SK-N-SH (cell line): ENCODE measurements around the gene CLMP. TPM values are rescaled to one million over a fixed set of nuclear protein-coding genes. Genes with fewer than 3 reads are reported as not detected.
A peak's percentile ranks its signal among the peaks of the same experiment; 100 is the strongest.

Experiments
- CTCF ChIA-PET: fragments of 300-600, 350-600 bp; formaldehyde crosslinking; extraction: SDS; loops from one replicate; lab custom pipeline; 2021; lab: Yijun Ruan, JAX
- POLR2A ChIA-PET: fragments of 350-600 bp; sonication (Branson Sonifier 250); formaldehyde crosslinking; extraction: SDS; loops from one replicate; lab custom pipeline; 2020; ENCODE audit warnings: antibody characterized with exemption, inconsistent platforms; lab: Yijun Ruan, JAX
- DNase-seq: peaks from one replicate; pipeline ENCODE4 v3.0.0; 2012
- H2AFZ ChIP-seq: fragments of 200-600 bp; sonication (generic); 2 replicates; pipeline ENCODE4 v1.8.1; 2016; ENCODE audit warnings: antibody characterized with exemption, mild to moderate bottlenecking, low read depth
- H3F3A ChIP-seq: fragments of 200-600 bp; sonication (generic); replicated peaks from 2 replicates; pipeline ENCODE3; 2016; ENCODE audit warnings: antibody characterized with exemption, mild to moderate bottlenecking; ENCODE audit not compliant: insufficient read depth
- H3K27ac ChIP-seq, 2 experiments: fragments of 200-500 bp in 1 of 2; fragments of 200-600 bp in 1 of 2; sonication (Bioruptor generic) in 1 of 2; sonication (generic), shearing (Covaris generic) in 1 of 2; 2 replicates each; pipeline versions ENCODE4 v1.5.1 to v1.6.1; 2014 to 2016; ENCODE audit warnings: low read depth in 2 of 2, inconsistent platforms in 1 of 2, low read length in 1 of 2, mild to moderate bottlenecking in 1 of 2, mixed read lengths in 1 of 2
- H3K27me3 ChIP-seq: fragments of 200-600 bp; sonication (generic), shearing (Covaris generic); 2 replicates; pipeline ENCODE4 v1.6.1; 2016; ENCODE audit warnings: mixed run types; ENCODE audit not compliant: insufficient read depth
- H3K36me3 ChIP-seq, 2 experiments: fragments of 200-500 bp in 1 of 2; fragments of 200-600 bp in 1 of 2; sonication (Bioruptor generic) in 1 of 2; sonication (generic) in 1 of 2; replicated peaks in 1 of 2; 2 replicates each; pipeline versions ENCODE3 to v1.5.1; 2014 to 2016; ENCODE audit warnings: low read length in 1 of 2, mild to moderate bottlenecking in 1 of 2; ENCODE audit not compliant: insufficient read depth in 2 of 2, control insufficient read depth in 1 of 2
- H3K4me1 ChIP-seq, 2 experiments: fragments of 200-500 bp in 1 of 2; fragments of 200-600 bp in 1 of 2; sonication (Bioruptor generic) in 1 of 2; sonication (generic), shearing (Covaris generic) in 1 of 2; 2 replicates each; pipeline versions ENCODE4 v1.5.1 to v1.6.1; 2014 to 2016; ENCODE audit warnings: low read depth in 1 of 2, low read length in 1 of 2, mixed run types in 1 of 2; ENCODE audit not compliant: insufficient read depth in 2 of 2, control insufficient read depth in 1 of 2
- H3K4me2 ChIP-seq: fragments of 200-600 bp; sonication (generic), shearing (Covaris generic); 2 replicates; pipeline ENCODE4 v1.6.1; 2017; ENCODE audit warnings: mixed run types
- H3K4me3 ChIP-seq, 2 experiments: fragments of 200-500 bp in 1 of 2; fragments of 200-600 bp in 1 of 2; sonication (Bioruptor generic) in 1 of 2; sonication (generic), shearing (Covaris generic) in 1 of 2; 2 replicates each; pipeline versions ENCODE4 v1.5.1 to v1.8.1; 2014 to 2016; ENCODE audit warnings: low read depth in 2 of 2, inconsistent platforms in 1 of 2, low read length in 1 of 2, mild to moderate bottlenecking in 1 of 2, mixed read lengths in 1 of 2, moderate library complexity in 1 of 2
- H3K79me2 ChIP-seq: fragments of 200-600 bp; sonication (generic); 2 replicates; pipeline ENCODE4 v1.8.1; 2017; ENCODE audit warnings: mild to moderate bottlenecking; ENCODE audit not compliant: insufficient read depth
- H3K9ac ChIP-seq: fragments of 200-600 bp; sonication (generic); 2 replicates; pipeline ENCODE4 v1.6.1; 2017; ENCODE audit warnings: mixed run types
- H3K9me2 ChIP-seq: fragments of 200-600 bp; sonication (generic); 2 replicates; pipeline ENCODE4 v1.6.1; 2017; ENCODE audit warnings: mixed run types
- H3K9me3 ChIP-seq: fragments of 200-600 bp; sonication (generic); 2 replicates; pipeline ENCODE4 v1.6.1; 2017; ENCODE audit warnings: mixed run types, mild to moderate bottlenecking, moderate library complexity
- H4K20me1 ChIP-seq: fragments of 200-600 bp; sonication (generic); 2 replicates; pipeline ENCODE4 v1.6.1; 2017; ENCODE audit warnings: mild to moderate bottlenecking, mixed run types; ENCODE audit not compliant: insufficient read depth
- EP300 ChIP-seq, 2 experiments: IDR thresholded peaks; 2 replicates each; pipeline versions ENCODE4 v1.4.0 to v1.6.1; 2012; ENCODE audit warnings: borderline replicate concordance in 1 of 2, low read depth in 1 of 2, low read length in 1 of 2
- EZH2phosphoT487 ChIP-seq: fragments of 200-600 bp; sonication (generic); IDR thresholded peaks from 2 replicates; pipeline ENCODE4 v1.6.1; 2017; ENCODE audit warnings: low read depth, mixed run types, mild to moderate bottlenecking, antibody characterized with exemption, moderate library complexity, borderline replicate concordance
- FOSL2 ChIP-seq: IDR thresholded peaks from 2 replicates; pipeline ENCODE4 v1.4.0; 2012; ENCODE audit warnings: low read depth, mild to moderate bottlenecking, moderate library complexity, borderline replicate concordance
- FOXM1 ChIP-seq: IDR thresholded peaks from 2 replicates; pipeline ENCODE4 v1.4.0; 2012; ENCODE audit warnings: low read depth, mild to moderate bottlenecking
- GABPA ChIP-seq: IDR thresholded peaks from 2 replicates; pipeline ENCODE4 v1.4.0; 2012; ENCODE audit warnings: low read depth, mild to moderate bottlenecking
- GATA2 ChIP-seq: sonication (generic); formaldehyde crosslinking; IDR thresholded peaks from 2 replicates; pipeline ENCODE4 v1.5.0; 2020; ENCODE audit warnings: mild to moderate bottlenecking, missing genetic modification reagents
- JUND ChIP-seq: IDR thresholded peaks from 2 replicates; pipeline ENCODE4 v1.4.0; 2012
- MEF2A ChIP-seq: IDR thresholded peaks from 2 replicates; pipeline ENCODE4 v1.4.0; 2012; ENCODE audit warnings: low read depth, borderline replicate concordance
- MXI1 ChIP-seq: IDR thresholded peaks from 2 replicates; pipeline ENCODE4 v1.6.1; 2012; ENCODE audit warnings: mild to moderate bottlenecking, low read depth, low read length, improper control_type of control experiment
- NFIC ChIP-seq: IDR thresholded peaks from 2 replicates; pipeline ENCODE4 v1.4.0; 2012; ENCODE audit warnings: borderline replicate concordance
- NRF1 ChIP-seq: IDR thresholded peaks from 2 replicates; pipeline ENCODE4 v1.6.1; 2012; ENCODE audit warnings: low read depth, mild to moderate bottlenecking, low read length
- POLR2AphosphoS5 ChIP-seq: IDR thresholded peaks from 2 replicates; pipeline ENCODE4 v1.6.1; 2012; ENCODE audit warnings: low read depth, low read length
- RCOR1 ChIP-seq: fragments of 150-350 bp; IDR thresholded peaks from 2 replicates; pipeline ENCODE4 v1.6.1; 2017; ENCODE audit warnings: antibody characterized with exemption, low read length
- RXRA ChIP-seq: IDR thresholded peaks from 2 replicates; pipeline ENCODE4 v1.4.0; 2012; ENCODE audit warnings: low read depth, mild to moderate bottlenecking, borderline replicate concordance
- SIN3A ChIP-seq: IDR thresholded peaks from 2 replicates; pipeline ENCODE4 v1.6.1; 2012; ENCODE audit warnings: low read depth, mild to moderate bottlenecking, low read length, moderate library complexity, borderline replicate concordance
- SMC3 ChIP-seq: IDR thresholded peaks from 2 replicates; pipeline ENCODE4 v1.6.1; 2012; ENCODE audit warnings: low read depth, low read length, improper control_type of control experiment
- TAF1 ChIP-seq: IDR thresholded peaks from 2 replicates; pipeline ENCODE4 v1.6.1; 2012; ENCODE audit warnings: low read depth, mild to moderate bottlenecking, low read length, moderate library complexity, borderline replicate concordance
- WGBS: methylation state at CpG from one replicate; pipeline ENCODE4 v1.1.6; 2017; ENCODE audit warnings: low lambda C conversion rate; 5-methylcytosine and 5-hydroxymethylcytosine counted together
- polyA plus RNA-seq, 3 experiments: library from polyadenylated mRNA; depleted of rRNA; stranded (reverse); fragments of >200 nt; gene quantifications; 2 replicates each; pipeline ENCODE4 v1.2.3, GENCODE V29; 2012
- TF ChIP-seq, protein P1 (sequence below): fragments of 150-350 bp; IDR thresholded peaks from 2 replicates; pipeline ENCODE4 v1.6.1; 2016; ENCODE audit warnings: mild to moderate bottlenecking, low read depth, low read length
- TF ChIP-seq, protein P2 (sequence below): fragments of 200-600 bp; sonication (generic); IDR thresholded peaks from 2 replicates; pipeline ENCODE4 v1.6.1; 2017; ENCODE audit warnings: antibody characterized with exemption, mild to moderate bottlenecking, moderate library complexity
- TF ChIP-seq, protein P3 (sequence below): IDR thresholded peaks from 2 replicates; pipeline ENCODE4 v1.4.0; 2012; ENCODE audit warnings: low read depth
- TF ChIP-seq, protein P4 (sequence below): IDR thresholded peaks from 2 replicates; pipeline ENCODE4 v1.4.0; 2012; ENCODE audit warnings: low read depth, borderline replicate concordance
- TF ChIP-seq, protein P5 (sequence below): fragments of 150-350 bp; IDR thresholded peaks from 2 replicates; pipeline ENCODE4 v1.6.1; 2017; ENCODE audit warnings: antibody characterized with exemption, low read length, low read depth, borderline replicate concordance

CLMP gene
- polyA plus RNA-seq, 1 of the 3 experiments (the other 2 are of a cell fraction) = 61.9 TPM

DNA sequence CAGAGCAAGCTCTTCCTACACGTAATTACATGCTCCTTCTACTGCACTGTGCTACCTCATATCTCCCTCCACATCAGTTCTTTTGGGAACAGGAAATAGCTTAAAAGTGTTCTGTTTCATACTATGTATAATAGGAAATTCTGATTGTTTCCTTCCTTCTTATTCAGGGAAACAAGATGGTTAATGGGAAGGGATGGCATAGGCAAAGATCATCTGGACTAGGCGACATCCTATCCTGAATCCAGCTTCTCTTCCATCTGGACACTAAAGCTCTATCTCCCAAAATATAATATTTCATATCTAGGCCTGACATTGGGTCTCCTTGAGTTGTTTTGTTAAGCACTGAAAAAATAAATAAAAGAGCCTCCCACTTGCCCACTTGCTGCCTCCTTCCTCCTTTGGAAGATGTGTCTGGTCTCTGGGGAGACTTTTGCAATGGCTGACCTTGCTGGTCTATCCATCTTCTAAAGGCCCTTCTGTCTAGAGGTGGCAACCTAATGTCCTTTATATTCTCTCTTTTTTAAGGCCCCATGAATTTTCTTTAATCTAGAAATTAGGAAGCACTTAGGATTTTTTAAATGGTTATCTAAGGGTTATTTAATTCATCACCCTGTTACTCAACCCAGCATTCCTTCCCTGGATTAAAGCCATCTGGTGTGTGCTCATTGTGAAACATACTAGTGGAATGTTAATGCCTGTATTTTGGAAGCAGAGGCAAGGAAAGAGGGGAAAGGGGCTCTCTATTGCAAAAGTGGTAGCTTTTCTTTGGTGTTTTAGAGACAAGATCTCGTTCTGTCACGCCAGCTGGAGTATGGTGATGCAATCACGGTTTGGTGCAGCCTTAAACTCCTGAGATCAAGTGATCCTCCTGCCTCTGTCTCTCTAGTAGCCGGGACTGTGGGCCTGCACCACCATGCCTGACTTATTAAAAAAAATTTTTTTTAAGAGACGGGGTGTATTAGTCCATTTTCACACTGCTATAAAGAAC is 20.6 kb downstream of the CLMP start:
- no peak for DNase-seq
- peaks cover 69% of the 10 kb centered on the region for H3K79me2 ChIP-seq
- no peaks in the 10 kb centered on the region for H4K20me1 ChIP-seq
- H3K27me3 ChIP-seq = no peaks in the 10 kb centered on the region
- WGBS = 30% methylated on average over 7 of the region's 7 CpGs
- H3K9me3 ChIP-seq = no peaks in the 10 kb centered on the region
- H3F3A ChIP-seq = peaks cover 38% of the 10 kb centered on the region
- POLR2A ChIA-PET = interaction anchor here (1.5 kb wide), 1 partner anchor 37 kb away, joined by 4 read pairs; no protein-coding TSS in a partner anchor
- H3K9me2 ChIP-seq = no peaks in the 10 kb centered on the region
- no peak overlapping the region for H3K4me3 ChIP-seq
- H3K9ac ChIP-seq = peak overlapping the region; percentile 44; the same call in 1 of the 2 replicates
- CTCF ChIA-PET = interaction anchor here (0.8 to 2.5 kb wide), 5 partner anchors 11 to 304 kb away, joined by 3 to 10 read pairs (median 3); no protein-coding TSS in a partner anchor
- peaks cover 6 to 22% of the 10 kb centered on the region in 2 experiments for H3K36me3 ChIP-seq
- H3K4me2 ChIP-seq = peak overlapping the region; percentile 65
- H3K4me1 ChIP-seq = peaks cover 3 to 55% of the 10 kb centered on the region in 2 experiments; a peak in 3 of 4 replicates
- H2AFZ ChIP-seq = no peak overlapping the region
- H3K27ac ChIP-seq = peak overlapping the region; percentile 68 to 88; a peak in 3 of 4 replicates
- TF ChIP-seq SIN3A (peak; percentile 85; the same call in 1 of the 2 replicates), EZH2phosphoT487 (no peak), MEF2A (peak; percentile 60; the same call in 1 of the 2 replicates), SMC3 (no peak), NRF1 (no peak), NFIC (peak; percentile 92), TAF1 (no peak), GABPA (no peak), EP300 (IDR thresholded peaks at IDR 0.05; ENCODE audit: borderline replicate concordance in 1 of 2, low read depth in 1 of 2, low read length in 1 of 2) (peak; percentile 32 to 94; a peak in 3 of 4 replicates), RXRA (peak; percentile 88), GATA2 (CRISPR knock-in tag) (no peak), JUND (peak; percentile 91), RCOR1 (no peak), MXI1 (no peak), FOXM1 (peak; percentile 91), FOSL2 (peak; percentile 88), POLR2AphosphoS5 (peak; percentile 85; the same call in 1 of the 2 replicates)
- TF ChIP-seq, protein P1, sequence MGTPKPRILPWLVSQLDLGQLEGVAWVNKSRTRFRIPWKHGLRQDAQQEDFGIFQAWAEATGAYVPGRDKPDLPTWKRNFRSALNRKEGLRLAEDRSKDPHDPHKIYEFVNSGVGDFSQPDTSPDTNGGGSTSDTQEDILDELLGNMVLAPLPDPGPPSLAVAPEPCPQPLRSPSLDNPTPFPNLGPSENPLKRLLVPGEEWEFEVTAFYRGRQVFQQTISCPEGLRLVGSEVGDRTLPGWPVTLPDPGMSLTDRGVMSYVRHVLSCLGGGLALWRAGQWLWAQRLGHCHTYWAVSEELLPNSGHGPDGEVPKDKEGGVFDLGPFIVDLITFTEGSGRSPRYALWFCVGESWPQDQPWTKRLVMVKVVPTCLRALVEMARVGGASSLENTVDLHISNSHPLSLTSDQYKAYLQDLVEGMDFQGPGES = no peak
- TF ChIP-seq, protein P2, sequence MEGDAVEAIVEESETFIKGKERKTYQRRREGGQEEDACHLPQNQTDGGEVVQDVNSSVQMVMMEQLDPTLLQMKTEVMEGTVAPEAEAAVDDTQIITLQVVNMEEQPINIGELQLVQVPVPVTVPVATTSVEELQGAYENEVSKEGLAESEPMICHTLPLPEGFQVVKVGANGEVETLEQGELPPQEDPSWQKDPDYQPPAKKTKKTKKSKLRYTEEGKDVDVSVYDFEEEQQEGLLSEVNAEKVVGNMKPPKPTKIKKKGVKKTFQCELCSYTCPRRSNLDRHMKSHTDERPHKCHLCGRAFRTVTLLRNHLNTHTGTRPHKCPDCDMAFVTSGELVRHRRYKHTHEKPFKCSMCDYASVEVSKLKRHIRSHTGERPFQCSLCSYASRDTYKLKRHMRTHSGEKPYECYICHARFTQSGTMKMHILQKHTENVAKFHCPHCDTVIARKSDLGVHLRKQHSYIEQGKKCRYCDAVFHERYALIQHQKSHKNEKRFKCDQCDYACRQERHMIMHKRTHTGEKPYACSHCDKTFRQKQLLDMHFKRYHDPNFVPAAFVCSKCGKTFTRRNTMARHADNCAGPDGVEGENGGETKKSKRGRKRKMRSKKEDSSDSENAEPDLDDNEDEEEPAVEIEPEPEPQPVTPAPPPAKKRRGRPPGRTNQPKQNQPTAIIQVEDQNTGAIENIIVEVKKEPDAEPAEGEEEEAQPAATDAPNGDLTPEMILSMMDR = no peak
- TF ChIP-seq, protein P3, sequence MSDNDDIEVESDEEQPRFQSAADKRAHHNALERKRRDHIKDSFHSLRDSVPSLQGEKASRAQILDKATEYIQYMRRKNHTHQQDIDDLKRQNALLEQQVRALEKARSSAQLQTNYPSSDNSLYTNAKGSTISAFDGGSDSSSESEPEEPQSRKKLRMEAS = peak; percentile 77
- TF ChIP-seq, protein P4, sequence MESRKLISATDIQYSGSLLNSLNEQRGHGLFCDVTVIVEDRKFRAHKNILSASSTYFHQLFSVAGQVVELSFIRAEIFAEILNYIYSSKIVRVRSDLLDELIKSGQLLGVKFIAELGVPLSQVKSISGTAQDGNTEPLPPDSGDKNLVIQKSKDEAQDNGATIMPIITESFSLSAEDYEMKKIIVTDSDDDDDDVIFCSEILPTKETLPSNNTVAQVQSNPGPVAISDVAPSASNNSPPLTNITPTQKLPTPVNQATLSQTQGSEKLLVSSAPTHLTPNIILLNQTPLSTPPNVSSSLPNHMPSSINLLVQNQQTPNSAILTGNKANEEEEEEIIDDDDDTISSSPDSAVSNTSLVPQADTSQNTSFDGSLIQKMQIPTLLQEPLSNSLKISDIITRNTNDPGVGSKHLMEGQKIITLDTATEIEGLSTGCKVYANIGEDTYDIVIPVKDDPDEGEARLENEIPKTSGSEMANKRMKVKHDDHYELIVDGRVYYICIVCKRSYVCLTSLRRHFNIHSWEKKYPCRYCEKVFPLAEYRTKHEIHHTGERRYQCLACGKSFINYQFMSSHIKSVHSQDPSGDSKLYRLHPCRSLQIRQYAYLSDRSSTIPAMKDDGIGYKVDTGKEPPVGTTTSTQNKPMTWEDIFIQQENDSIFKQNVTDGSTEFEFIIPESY = peak; percentile 75; the same call in 1 of the 2 replicates
- TF ChIP-seq, protein P5, sequence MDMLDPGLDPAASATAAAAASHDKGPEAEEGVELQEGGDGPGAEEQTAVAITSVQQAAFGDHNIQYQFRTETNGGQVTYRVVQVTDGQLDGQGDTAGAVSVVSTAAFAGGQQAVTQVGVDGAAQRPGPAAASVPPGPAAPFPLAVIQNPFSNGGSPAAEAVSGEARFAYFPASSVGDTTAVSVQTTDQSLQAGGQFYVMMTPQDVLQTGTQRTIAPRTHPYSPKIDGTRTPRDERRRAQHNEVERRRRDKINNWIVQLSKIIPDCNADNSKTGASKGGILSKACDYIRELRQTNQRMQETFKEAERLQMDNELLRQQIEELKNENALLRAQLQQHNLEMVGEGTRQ = no peak
